ENCODE measurements around the gene MID1. TPM values are rescaled to one million over a fixed set of nuclear protein-coding genes. Genes with fewer than 3 reads are reported as not detected.

MID1 gene
- total and polyA plus RNA-seq, 4 donors, result 3.4 to 34.7 (median 19.0) TPM

DNA sequence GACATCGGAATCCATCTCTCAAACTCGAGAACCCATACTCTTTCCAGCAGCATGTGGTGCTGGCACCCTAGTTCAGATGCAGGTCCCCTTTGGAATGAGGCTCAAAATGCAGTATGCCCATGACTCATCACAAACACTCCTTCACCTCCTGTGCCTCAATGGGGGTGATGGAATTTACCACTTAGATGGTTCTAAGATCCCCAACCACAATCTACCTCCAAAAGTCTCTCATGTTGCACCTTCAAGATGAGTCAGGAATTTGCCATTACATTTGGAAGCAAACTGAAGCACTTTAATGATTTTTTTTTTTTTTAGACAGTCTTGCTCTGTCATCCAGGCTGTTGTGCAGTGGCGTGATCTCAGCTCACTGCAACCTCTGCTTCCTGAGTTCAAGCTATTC is 8.5 kb upstream of the MID1 start:
- Histone ChIP-seq H3K4me3 (ENCODE audit: low read length in 2 of 2) (no peak overlapping the region), H3K27ac (ENCODE audit: low read depth in 1 of 2, low read length in 2 of 2) (no peak overlapping the region), H3K27me3 (ENCODE audit: control insufficient read depth in 1 of 2, insufficient read depth in 2 of 2, low read length in 1 of 2) (no peaks in the 10 kb centered on the region), H3K36me3 (ENCODE audit: control insufficient read depth in 1 of 2, insufficient read depth in 2 of 2, low read length in 1 of 2) (no peaks in the 10 kb centered on the region), H3K9me3 (ENCODE audit: control insufficient read depth, low read length) (no peaks in the 10 kb centered on the region), H3K4me1 (ENCODE audit: control insufficient read depth in 1 of 2, insufficient read depth in 2 of 2, low read length in 2 of 2) (no peaks in the 10 kb centered on the region)
- ATAC-seq (ENCODE audit: low FRiP score), result no peak
- 76 to 98% methylated on average over 3 of the region's 3 CpGs for WGBS, 2 donors
- intact Hi-C loops (cut with DNase I), result no loop called here
- DNase-seq, result no peak

DNA sequence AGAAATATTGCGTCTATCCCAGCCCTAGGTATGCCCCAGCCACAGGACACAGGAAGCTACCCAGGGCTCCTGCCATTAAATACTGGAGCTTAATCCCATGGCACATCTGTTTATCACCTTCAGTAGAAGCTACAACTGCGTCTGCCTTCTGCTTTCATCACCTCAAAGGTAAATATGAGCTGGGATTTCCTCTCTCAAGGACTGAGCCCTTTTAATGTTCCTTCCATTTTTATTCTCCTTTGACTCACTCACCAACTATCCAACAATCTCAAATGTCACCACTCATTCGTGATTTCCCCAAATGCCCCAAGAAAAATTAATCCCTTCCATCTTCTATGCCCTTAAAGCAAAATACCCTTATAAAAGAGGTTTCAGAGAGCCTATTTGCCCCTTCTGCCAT is 1.8 kb upstream of the MID1 start:
- no peak for DNase-seq
- no peaks in the 10 kb centered on the region for H3K27me3 ChIP-seq (ENCODE audit: control insufficient read depth in 1 of 2, insufficient read depth in 2 of 2, low read length in 1 of 2)
- no peak overlapping the region for H3K4me3 ChIP-seq (ENCODE audit: low read length in 2 of 2)
- no peaks in the 10 kb centered on the region for H3K36me3 ChIP-seq (ENCODE audit: control insufficient read depth in 1 of 2, insufficient read depth in 2 of 2, low read length in 1 of 2)
- no peaks in the 10 kb centered on the region for H3K9me3 ChIP-seq (ENCODE audit: control insufficient read depth, low read length)
- no peak for ATAC-seq (ENCODE audit: low FRiP score)
- no peak overlapping the region for H3K27ac ChIP-seq (ENCODE audit: low read depth in 1 of 2, low read length in 2 of 2)
- 32 to 59% methylated on average over 3 of the region's 3 CpGs for WGBS, 2 donors
- intact Hi-C loops (cut with DNase I), result loop anchor here in 1 of 2 donors (5.0 kb wide), 1 partner anchor 480 kb away; no protein-coding TSS in a partner anchor
- no peaks in the 10 kb centered on the region for H3K4me1 ChIP-seq (ENCODE audit: control insufficient read depth in 1 of 2, insufficient read depth in 2 of 2, low read length in 2 of 2)

DNA sequence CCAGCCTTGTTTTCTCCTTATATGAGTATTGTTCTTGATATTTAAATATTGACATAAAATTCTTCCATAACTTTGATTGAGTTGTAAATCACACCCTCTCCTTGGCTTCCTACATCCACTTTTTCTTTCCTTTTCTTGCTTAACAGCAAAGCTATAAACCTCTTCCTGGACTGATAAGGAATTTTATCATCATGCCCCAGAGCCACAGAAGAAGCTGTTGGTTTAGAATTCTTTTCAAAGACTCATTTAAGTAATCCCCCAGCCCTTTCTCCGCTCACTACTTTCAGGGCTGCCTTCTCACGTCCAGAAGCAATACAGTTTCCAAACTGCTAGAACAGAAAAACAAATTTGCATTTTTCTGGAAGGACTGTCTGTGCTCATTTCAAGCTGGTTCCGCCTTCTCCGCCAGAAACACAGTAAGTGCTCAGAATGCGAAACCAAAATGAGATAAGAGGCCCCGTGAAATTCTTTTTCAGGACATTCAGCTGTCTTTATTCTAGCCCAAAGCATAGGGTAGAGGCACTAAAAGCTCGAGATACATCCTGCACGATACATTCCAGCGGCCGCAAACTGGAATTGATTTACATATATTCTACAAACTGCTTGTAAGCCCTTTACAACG is 849 bp downstream of the MID1 start:
- no peak for DNase-seq
- ATAC-seq (ENCODE audit: low FRiP score), result peak; percentile 27
- WGBS, 2 donors, result 1 to 20% methylated on average over 11 of the region's 11 CpGs

DNA sequence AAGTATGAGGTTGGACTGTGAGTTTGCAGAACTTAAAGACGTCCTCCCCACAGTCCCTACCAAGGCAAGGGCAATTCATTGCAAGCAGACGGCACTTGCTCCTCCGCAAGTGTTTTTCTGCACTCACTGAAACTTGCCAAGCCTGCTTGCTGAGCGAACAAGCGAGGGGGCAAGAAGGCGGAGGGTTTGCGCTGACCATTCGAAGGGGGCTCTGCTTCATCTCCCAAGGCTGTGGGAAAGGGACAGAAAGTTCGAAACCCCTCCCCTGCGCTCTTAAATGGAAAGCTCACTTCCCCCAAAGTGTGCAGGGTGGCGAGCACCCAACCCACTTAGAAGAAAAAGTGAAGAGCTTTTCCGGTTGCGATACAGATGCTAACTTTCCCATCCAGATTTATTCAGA is 1.4 kb downstream of the MID1 start:
- ATAC-seq (ENCODE audit: low FRiP score), result no peak
- Histone ChIP-seq H3K4me1 (ENCODE audit: control insufficient read depth in 1 of 2, insufficient read depth in 2 of 2, low read length in 2 of 2) (no peaks in the 10 kb centered on the region), H3K9me3 (ENCODE audit: control insufficient read depth, low read length) (no peaks in the 10 kb centered on the region), H3K27me3 (ENCODE audit: control insufficient read depth in 1 of 2, insufficient read depth in 2 of 2, low read length in 1 of 2) (no peaks in the 10 kb centered on the region), H3K27ac (ENCODE audit: low read depth in 1 of 2, low read length in 2 of 2) (no peak overlapping the region), H3K4me3 (ENCODE audit: low read length in 2 of 2) (peak overlapping the region in 1 of 2 donors; percentile 45), H3K36me3 (ENCODE audit: control insufficient read depth in 1 of 2, insufficient read depth in 2 of 2, low read length in 1 of 2) (no peaks in the 10 kb centered on the region)
- DNase-seq, result no peak
- WGBS, 2 donors, result 1 to 17% methylated on average over 13 of the region's 13 CpGs
- intact Hi-C loops (cut with DNase I), result loop anchor here (5.0 kb wide), 2 partner anchors 422 to 427 kb away; no protein-coding TSS in a partner anchor

More for the DNA sequence above, 849 bp downstream of the MID1 start:
- Histone ChIP-seq H3K4me3 (ENCODE audit: low read length in 2 of 2) (peak overlapping the region; percentile 45 to 93), H3K9me3 (ENCODE audit: control insufficient read depth, low read length) (no peaks in the 10 kb centered on the region), H3K27me3 (ENCODE audit: control insufficient read depth in 1 of 2, insufficient read depth in 2 of 2, low read length in 1 of 2) (no peaks in the 10 kb centered on the region), H3K4me1 (ENCODE audit: control insufficient read depth in 1 of 2, insufficient read depth in 2 of 2, low read length in 2 of 2) (no peaks in the 10 kb centered on the region), H3K27ac (ENCODE audit: low read depth in 1 of 2, low read length in 2 of 2) (peak overlapping the region in 1 of 2 donors; percentile 80), H3K36me3 (ENCODE audit: control insufficient read depth in 1 of 2, insufficient read depth in 2 of 2, low read length in 1 of 2) (no peaks in the 10 kb centered on the region)
- intact Hi-C loops (cut with DNase I), result loop anchor here (5.0 kb wide), 3 partner anchors 422 to 483 kb away; no protein-coding TSS in a partner anchor

DNA sequence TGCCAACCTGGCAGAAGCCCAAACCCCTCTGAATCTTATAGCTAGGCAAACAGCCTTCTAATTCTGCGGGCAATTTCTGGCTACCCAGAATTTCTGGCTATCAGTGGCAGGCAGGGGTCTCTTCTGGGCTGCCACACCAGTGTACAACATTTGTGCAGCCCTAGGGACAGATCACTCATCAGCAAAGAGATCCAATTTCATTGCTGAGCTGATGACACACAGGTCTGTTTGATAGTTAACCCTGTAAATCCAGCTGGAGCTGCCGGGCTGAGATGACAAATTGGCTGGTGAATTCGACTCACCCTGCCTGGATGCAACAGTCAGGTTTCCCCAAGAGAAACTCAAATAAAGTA is 2.4 kb downstream of the MID1 start:
- no peaks in the 10 kb centered on the region for H3K9me3 ChIP-seq (ENCODE audit: control insufficient read depth, low read length)
- ATAC-seq (ENCODE audit: low FRiP score) (no peak), DNase-seq (no peak)
- no peak overlapping the region for H3K4me3 ChIP-seq (ENCODE audit: low read length in 2 of 2)
- intact Hi-C loops (cut with DNase I), result loop anchor here (5.0 kb wide), 2 partner anchors 421 to 426 kb away; no protein-coding TSS in a partner anchor
- no peak overlapping the region for H3K27ac ChIP-seq (ENCODE audit: low read depth in 1 of 2, low read length in 2 of 2)
- no peaks in the 10 kb centered on the region for H3K27me3 ChIP-seq (ENCODE audit: control insufficient read depth in 1 of 2, insufficient read depth in 2 of 2, low read length in 1 of 2)
- no peaks in the 10 kb centered on the region for H3K4me1 ChIP-seq (ENCODE audit: control insufficient read depth in 1 of 2, insufficient read depth in 2 of 2, low read length in 2 of 2)
- H3K36me3 ChIP-seq (ENCODE audit: control insufficient read depth in 1 of 2, insufficient read depth in 2 of 2, low read length in 1 of 2), result no peaks in the 10 kb centered on the region
- 22 to 36% methylated on average over 3 of the region's 3 CpGs for WGBS, 2 donors

DNA sequence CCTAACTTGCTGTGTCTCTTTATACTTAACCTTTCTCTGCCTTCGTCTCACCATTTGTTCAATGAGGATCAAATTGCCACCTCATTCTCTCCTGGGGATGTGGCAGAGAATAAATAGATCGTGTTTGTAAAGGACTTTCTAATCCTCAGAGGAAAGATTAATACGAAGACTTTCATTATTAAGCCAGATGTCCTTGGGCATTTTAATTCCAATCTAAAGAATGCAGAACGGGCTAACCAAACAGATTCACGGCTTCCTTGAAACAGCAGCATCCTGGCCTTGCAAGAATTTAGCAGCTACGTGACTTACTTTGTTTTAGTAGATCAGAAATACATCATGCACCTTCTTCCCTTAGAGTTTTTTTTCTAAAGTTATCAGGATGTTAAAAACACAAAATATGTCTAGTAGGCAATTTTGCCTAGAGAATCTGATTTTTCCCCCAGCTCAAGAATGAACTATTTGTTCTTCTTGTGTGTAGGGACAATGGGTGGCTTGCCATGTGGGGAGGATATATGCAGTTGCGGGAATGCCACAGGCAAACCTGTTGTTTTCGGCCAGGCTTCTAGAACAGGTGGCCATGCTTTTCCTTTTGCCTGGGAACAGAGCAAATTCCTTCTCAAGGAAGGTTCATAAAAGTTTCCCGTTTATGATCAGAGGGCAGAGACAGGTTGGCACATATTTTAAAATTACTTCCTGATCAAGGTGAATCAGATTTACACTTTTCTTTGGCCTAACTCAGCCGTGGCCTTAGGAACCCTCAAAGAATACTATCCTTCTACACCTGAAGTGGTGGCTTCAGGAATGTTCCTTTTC is 3.0 kb downstream of the MID1 start:
- no peak for DNase-seq
- Histone ChIP-seq H3K36me3 (ENCODE audit: control insufficient read depth in 1 of 2, insufficient read depth in 2 of 2, low read length in 1 of 2) (no peaks in the 10 kb centered on the region), H3K4me1 (ENCODE audit: control insufficient read depth in 1 of 2, insufficient read depth in 2 of 2, low read length in 2 of 2) (no peaks in the 10 kb centered on the region), H3K27me3 (ENCODE audit: control insufficient read depth in 1 of 2, insufficient read depth in 2 of 2, low read length in 1 of 2) (no peaks in the 10 kb centered on the region), H3K9me3 (ENCODE audit: control insufficient read depth, low read length) (no peaks in the 10 kb centered on the region), H3K4me3 (ENCODE audit: low read length in 2 of 2) (no peak overlapping the region), H3K27ac (ENCODE audit: low read depth in 1 of 2, low read length in 2 of 2) (no peak overlapping the region)
- WGBS, 2 donors, result 35 to 49% methylated on average over 10 of the region's 10 CpGs
- intact Hi-C loops (cut with DNase I), result loop anchor here (5.0 kb wide), 2 partner anchors 420 to 425 kb away; no protein-coding TSS in a partner anchor
- ATAC-seq (ENCODE audit: low FRiP score), result no peak

DNA sequence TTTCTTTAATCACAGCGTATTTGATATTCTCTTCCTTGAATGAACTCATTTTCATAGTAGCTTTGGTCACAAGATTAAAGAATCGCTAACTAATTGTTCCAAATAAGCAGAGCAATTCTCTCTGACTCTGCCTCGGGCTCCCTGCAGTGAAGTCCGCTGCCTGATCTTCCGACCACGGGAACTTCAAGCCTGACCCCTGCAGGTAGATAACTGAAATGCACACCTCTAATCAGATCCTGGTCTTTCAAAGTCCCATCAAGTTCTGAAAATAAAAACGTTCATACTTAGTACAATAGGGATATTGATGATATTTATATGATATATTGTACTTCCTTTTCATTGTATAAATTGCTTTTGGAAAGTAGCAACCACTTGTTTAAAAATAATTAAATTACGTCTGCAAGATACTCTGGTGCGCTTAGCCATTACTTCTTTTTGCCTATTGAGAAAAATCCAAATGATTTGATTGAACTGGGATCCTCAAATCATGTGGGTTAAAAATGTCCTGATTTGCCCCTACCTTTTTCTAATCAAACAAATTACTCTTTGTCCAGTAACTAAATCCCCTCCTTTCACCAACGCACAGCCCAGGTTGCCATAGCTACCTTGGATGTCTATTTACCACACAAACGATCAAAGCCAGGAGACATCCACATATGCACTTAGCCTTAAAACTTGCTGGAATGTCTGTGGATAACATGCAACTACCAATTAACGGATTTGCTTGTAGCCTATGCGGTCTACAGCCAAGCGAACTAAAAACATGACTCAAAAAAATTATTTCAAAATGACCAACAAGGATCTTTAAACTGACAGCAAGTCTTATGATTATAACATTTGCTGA is 4.2 kb downstream of the MID1 start:
- intact Hi-C loops (cut with DNase I), result loop anchor here (5.0 kb wide), 2 partner anchors 419 to 424 kb away; no protein-coding TSS in a partner anchor
- Histone ChIP-seq H3K4me1 (ENCODE audit: control insufficient read depth in 1 of 2, insufficient read depth in 2 of 2, low read length in 2 of 2) (no peaks in the 10 kb centered on the region), H3K27ac (ENCODE audit: low read depth in 1 of 2, low read length in 2 of 2) (no peak overlapping the region), H3K36me3 (ENCODE audit: control insufficient read depth in 1 of 2, insufficient read depth in 2 of 2, low read length in 1 of 2) (no peaks in the 10 kb centered on the region), H3K27me3 (ENCODE audit: control insufficient read depth in 1 of 2, insufficient read depth in 2 of 2, low read length in 1 of 2) (no peaks in the 10 kb centered on the region), H3K9me3 (ENCODE audit: control insufficient read depth, low read length) (no peaks in the 10 kb centered on the region), H3K4me3 (ENCODE audit: low read length in 2 of 2) (no peak overlapping the region)
- peak; percentile 71 for ATAC-seq (ENCODE audit: low FRiP score)
- WGBS, 2 donors, result 33 to 34% methylated on average over 14 of the region's 14 CpGs
- DNase-seq, result peak in 1 of 2 donors; percentile 47

DNA sequence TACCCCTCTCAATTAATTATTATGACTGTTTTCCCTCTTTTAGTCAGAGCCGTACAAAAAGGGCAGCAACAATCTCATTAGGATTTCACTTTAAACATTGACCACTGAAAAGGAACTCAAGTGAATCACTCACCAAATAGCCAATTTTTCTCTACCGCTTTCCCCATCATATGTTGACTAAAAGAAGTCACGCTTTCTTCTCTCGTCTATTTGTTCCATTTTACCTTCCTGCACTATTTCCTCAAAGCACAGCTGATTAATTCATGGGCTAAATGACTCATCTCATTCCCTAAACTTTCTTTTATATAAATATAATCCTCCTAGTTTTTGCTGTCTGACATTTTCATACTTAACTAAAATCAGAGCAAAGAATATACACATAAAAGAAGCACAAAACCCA is 8.2 kb downstream of the MID1 start:
- intact Hi-C loops (cut with DNase I), result no loop called here
- no peaks in the 10 kb centered on the region for H3K36me3 ChIP-seq (ENCODE audit: control insufficient read depth in 1 of 2, insufficient read depth in 2 of 2, low read length in 1 of 2)
- no peaks in the 10 kb centered on the region for H3K4me1 ChIP-seq (ENCODE audit: control insufficient read depth in 1 of 2, insufficient read depth in 2 of 2, low read length in 2 of 2)
- ATAC-seq (ENCODE audit: low FRiP score), result no peak
- 55 to 71% methylated on average over 4 of the region's 4 CpGs for WGBS, 2 donors
- DNase-seq, result no peak
- H3K4me3 ChIP-seq (ENCODE audit: low read length in 2 of 2), result no peak overlapping the region
- no peaks in the 10 kb centered on the region for H3K27me3 ChIP-seq (ENCODE audit: control insufficient read depth in 1 of 2, insufficient read depth in 2 of 2, low read length in 1 of 2)
- H3K9me3 ChIP-seq (ENCODE audit: control insufficient read depth, low read length), result no peaks in the 10 kb centered on the region
- H3K27ac ChIP-seq (ENCODE audit: low read depth in 1 of 2, low read length in 2 of 2), result no peak overlapping the region

Measured in aorta (tissue), 5 donors.